B cell (primary cell): ENCODE data around the gene SLC44A1. TPM values are rescaled to one million over a fixed set of nuclear protein-coding genes. Genes with fewer than 3 reads are reported as not detected.

Source experiments
- ATAC-seq: fragments of 200-7000 bp; cut with Tn5 transposase; one replicate; pipeline ENCODE4 v1.10.0; 2021; ENCODE audit warnings: low read depth, mild to moderate bottlenecking, moderate number of reproducible peaks, moderate library complexity
- CTCF ChIA-PET: fragments of 350-600 bp; sonication (Branson Sonifier 250); formaldehyde crosslinking; loops from one replicate; lab custom pipeline; 2021; ENCODE audit warnings: antibody characterized with exemption, inconsistent platforms; lab: Charles Lee
- POLR2A ChIA-PET: fragments of 350-600 bp; sonication (Branson Sonifier 250); formaldehyde crosslinking; loops from one replicate; lab custom pipeline; 2021; ENCODE audit warnings: antibody characterized with exemption; lab: Charles Lee
- DNase-seq: peaks from one replicate; pipeline ENCODE4 v3.0.0; 2013
- H2AFZ ChIP-seq: 2 replicates; pipeline ENCODE4 v1.6.1; 2012; ENCODE audit warnings: mild to moderate bottlenecking, low read depth, low read length; ENCODE audit not compliant: insufficient read depth, poor library complexity, severe bottlenecking
- H3K27ac ChIP-seq, 2 donors: 1 replicate in 1 of 2; 2 replicates in 1 of 2; pipeline ENCODE4 v1.5.1; 2012 to 2013; ENCODE audit warnings: low read length in 2 of 2, mild to moderate bottlenecking in 2 of 2, moderate library complexity in 1 of 2
- H3K27me3 ChIP-seq, 4 experiments: fragments of 200-600 bp in 1 of 4; sonication (generic) in 1 of 4; replicated peaks in 1 of 4; 1 replicate in 2 of 4; 2 replicates in 2 of 4; pipeline versions ENCODE4 v1.6.1 to v1.7.0; 2013 to 2016; ENCODE audit warnings: low read length in 3 of 4, mild to moderate bottlenecking in 2 of 4, mixed read lengths in 1 of 4, moderate library complexity in 1 of 4; ENCODE audit not compliant: insufficient read depth in 4 of 4, control insufficient read depth in 3 of 4; ENCODE audit errors: control extremely low read depth in 1 of 4
- H3K36me3 ChIP-seq, 2 experiments: replicated peaks in 1 of 2; 1 replicate in 1 of 2; 2 replicates in 1 of 2; pipeline versions ENCODE4 v1.6.1 to v1.7.1; 2013; ENCODE audit warnings: low read length in 1 of 2; ENCODE audit not compliant: insufficient read depth in 2 of 2, control insufficient read depth in 1 of 2; ENCODE audit errors: control extremely low read depth in 1 of 2, extremely low read depth in 1 of 2
- H3K4me1 ChIP-seq, 2 donors: fragments of 200-600 bp in 1 of 2; sonication (generic) in 1 of 2; 1 replicate in 1 of 2; 2 replicates in 1 of 2; pipeline versions ENCODE4 v1.5.1 to v1.6.1; 2013 to 2017; ENCODE audit warnings: low read length in 2 of 2; ENCODE audit not compliant: control insufficient read depth in 2 of 2, insufficient read depth in 2 of 2
- H3K4me2 ChIP-seq: replicated peaks from 2 replicates; pipeline ENCODE3; 2012; ENCODE audit warnings: mild to moderate bottlenecking, low read depth, low read length; ENCODE audit not compliant: poor library complexity, severe bottlenecking
- H3K4me3 ChIP-seq, 5 experiments: fragments of 200-600 bp in 1 of 5; sonication (generic) in 1 of 5; 1 replicate in 3 of 5; 2 replicates in 2 of 5; pipeline versions ENCODE4 v1.5.1 to v1.7.0; 2011 to 2016; ENCODE audit warnings: low read length in 4 of 5, mild to moderate bottlenecking in 4 of 5, low read depth in 2 of 5, control low read depth in 1 of 5, moderate library complexity in 1 of 5; ENCODE audit not compliant: insufficient read depth in 1 of 5; ENCODE audit errors: control extremely low read depth in 1 of 5, extremely low read depth in 1 of 5
- H3K79me2 ChIP-seq: fragments of 200-600 bp; sonication (generic); one replicate; pipeline ENCODE4 v1.6.0; 2016; ENCODE audit warnings: low read length; ENCODE audit not compliant: control insufficient read depth, insufficient read depth
- H3K9ac ChIP-seq: fragments of 200-600 bp; sonication (generic); 2 replicates; pipeline ENCODE4 v1.6.1; 2017; ENCODE audit warnings: mild to moderate bottlenecking, low read length, moderate library complexity
- H3K9me3 ChIP-seq, 3 donors: one replicate each; pipeline versions ENCODE4 v1.6.1 to v1.7.1; 2013; ENCODE audit warnings: low read length in 2 of 3; ENCODE audit not compliant: control insufficient read depth in 2 of 3, insufficient read depth in 1 of 3; ENCODE audit errors: control extremely low read depth in 1 of 3
- H4K20me1 ChIP-seq: 2 replicates; pipeline ENCODE4 v1.6.0; 2012; ENCODE audit warnings: mild to moderate bottlenecking, low read length; ENCODE audit not compliant: insufficient read depth, control insufficient read depth, poor library complexity, severe bottlenecking
- H3K27ac Mint-ChIP-seq: one replicate; pipeline ENCODE4 v1.8.0; 2021; ENCODE audit warnings: mixed read lengths
- H3K27me3 Mint-ChIP-seq: one replicate; pipeline ENCODE4 v1.8.0; 2021; ENCODE audit warnings: mixed read lengths
- H3K4me1 Mint-ChIP-seq: one replicate; pipeline ENCODE4 v1.8.0; 2021; ENCODE audit warnings: mixed read lengths
- H3K4me3 Mint-ChIP-seq: one replicate; pipeline ENCODE4 v1.8.0; 2021; ENCODE audit warnings: mixed read lengths
- H3K9me3 Mint-ChIP-seq: one replicate; pipeline ENCODE4 v1.8.0; 2022; ENCODE audit warnings: mixed read lengths; ENCODE audit not compliant: insufficient read depth
- CTCF ChIP-seq: fragments of 200-600 bp; IDR thresholded peaks from one replicate; pipeline ENCODE4 v1.8.0; 2022; ENCODE audit warnings: antibody characterized with exemption, mild to moderate bottlenecking
- EZH2 ChIP-seq: IDR thresholded peaks from 2 replicates; pipeline ENCODE4 v1.6.1; 2012; ENCODE audit warnings: borderline replicate concordance, low read depth, mild to moderate bottlenecking, moderate library complexity, low read length; ENCODE audit not compliant: insufficient read depth, poor library complexity, severe bottlenecking
- WGBS: methylation state at CpG from one replicate; pipeline ENCODE4 v1.1.5; 2013; ENCODE audit warnings: missing lambda C conversion rate; ENCODE audit not compliant: insufficient coverage; 5-methylcytosine and 5-hydroxymethylcytosine counted together
- intact Hi-C: fragments of 100-400 bp; cut with micrococcal nuclease; formaldehyde crosslinking; loops from one replicate; pipeline ENCODE4 v1.10.0; 2022
- polyA plus RNA-seq: library from polyadenylated mRNA; depleted of rRNA; stranded (reverse); fragments of >200 nt; gene quantifications from 2 replicates; pipeline ENCODE4 v1.2.3, GENCODE V29; 2012
- total RNA-seq, 2 donors: library from RNA; stranded (reverse); fragments of 120-200 nt in 1 of 2; gene quantifications; 1 replicate in 1 of 2; 2 replicates in 1 of 2; pipeline versions ENCODE4 v1.2.3 to v1.2.4, GENCODE V29; 2013 to 2022

SLC44A1 gene
- total and polyA plus RNA-seq, 2 donors (not counting 1 experiment from before 2014, with no cell fraction given) = 2.2 to 17.7 TPM

GRCh38 chr9:105245029-105245890 is 809 bp downstream of the SLC44A1 start:
- H3K4me3 Mint-ChIP-seq = peak overlapping the region; percentile 95
- Histone ChIP-seq H2AFZ (peak overlapping the region; percentile 92), H4K20me1 (no peaks in the 10 kb centered on the region), H3K9ac (peak overlapping the region; percentile 80), H3K27me3 (no peaks in the 10 kb centered on the region), H3K4me2 (peak overlapping the region; percentile 94), H3K79me2 (peaks cover 12% of the 10 kb centered on the region), H3K36me3 (no peaks in the 10 kb centered on the region), H3K9me3 (no peaks in the 10 kb centered on the region), H3K4me1 (peaks cover 11 to 15% of the 10 kb centered on the region in 2 donors), H3K4me3 (peak overlapping the region; percentile 11 to 85 (median 71)), H3K27ac (peak overlapping the region in 1 of 2 donors; percentile 73)
- H3K9me3 Mint-ChIP-seq = no peaks in the 10 kb centered on the region
- peaks cover 28% of the 10 kb centered on the region for H3K4me1 Mint-ChIP-seq
- ATAC-seq (peak; percentile 2), DNase-seq (peak; percentile 71)
- ChIA-PET POLR2A (interaction anchor here (1.0 to 1.5 kb wide), 5 partner anchors 140 to 498 kb away, joined by 3 to 7 read pairs (median 4); partner anchors contain the start of genes NIPSNAP3A and NIPSNAP3B), CTCF (interaction anchor here (1.0 to 2.4 kb wide), 5 partner anchors 9 to 470 kb away, joined by 4 to 10 read pairs (median 7); no protein-coding TSS in a partner anchor)
- TF ChIP-seq EZH2 = no peak
- TF ChIP-seq CTCF = peak; percentile 16
- intact Hi-C loops = loop anchor here (1.0 to 10.0 kb wide), 7 partner anchors 110 to 1150 kb away; partner anchors contain the start of genes FSD1L, SMC2 and TMEM38B
- H3K27ac Mint-ChIP-seq = peak overlapping the region; percentile 88
- under 1% methylated on average over 49 of the region's 57 CpGs for WGBS
- H3K27me3 Mint-ChIP-seq = peaks cover 5% of the 10 kb centered on the region

- no peaks in the 10 kb centered on the region for H3K9me3 Mint-ChIP-seq
- TF ChIP-seq CTCF (no peak), EZH2 (no peak)
- peak overlapping the region; percentile 80 for H3K9ac ChIP-seq
- peaks cover 28% of the 10 kb centered on the region for H3K4me1 Mint-ChIP-seq
- ATAC-seq = no peak
- intact Hi-C loops = loop anchor here (1.0 to 10.0 kb wide), 7 partner anchors 109 to 1151 kb away; partner anchors contain the start of genes FSD1L, SMC2 and TMEM38B
- H3K79me2 ChIP-seq = peaks cover 18% of the 10 kb centered on the region
- peak overlapping the region; percentile 92 for H2AFZ ChIP-seq
- no peaks in the 10 kb centered on the region for H4K20me1 ChIP-seq
- POLR2A ChIA-PET = no interaction called here
- WGBS = 36% methylated on average over 2 of the region's 4 CpGs
- peak overlapping the region; percentile 94 for H3K4me2 ChIP-seq
- peak overlapping the region in 4 of 5 experiments; percentile 67 to 85 (median 72) for H3K4me3 ChIP-seq
- H3K27me3 Mint-ChIP-seq = peaks cover under 1% of the 10 kb centered on the region
- DNase-seq = no peak
- CTCF ChIA-PET = interaction anchor here (2.3 to 2.4 kb wide), 2 partner anchors 9 to 140 kb away, joined by 6 to 10 read pairs; no protein-coding TSS in a partner anchor
- H3K4me1 ChIP-seq = peaks cover 11 to 15% of the 10 kb centered on the region in 2 donors
- no peaks in the 10 kb centered on the region for H3K36me3 ChIP-seq
- no peaks in the 10 kb centered on the region for H3K9me3 ChIP-seq
- no peak overlapping the region for H3K27ac ChIP-seq
- H3K27me3 ChIP-seq = no peaks in the 10 kb centered on the region
- peak overlapping the region; percentile 95 for H3K4me3 Mint-ChIP-seq
- H3K27ac Mint-ChIP-seq = peak overlapping the region; percentile 88
Measured at GRCh38 chr9:105245891-105246161, 1.4 kb downstream of the SLC44A1 start.
